HCEC 1CT (cell line): ENCODE results near the gene CADM4.
"Not testable (repeated sequence)": the region's sequence is repeated elsewhere in the genome, so short reads cannot be mapped to it uniquely, and the experiment has no call there.

Experiments
- DNase-seq: peaks from one replicate; pipeline ENCODE4 v3.0.0-alpha.2; 2017

CADM4 gene

DNA sequence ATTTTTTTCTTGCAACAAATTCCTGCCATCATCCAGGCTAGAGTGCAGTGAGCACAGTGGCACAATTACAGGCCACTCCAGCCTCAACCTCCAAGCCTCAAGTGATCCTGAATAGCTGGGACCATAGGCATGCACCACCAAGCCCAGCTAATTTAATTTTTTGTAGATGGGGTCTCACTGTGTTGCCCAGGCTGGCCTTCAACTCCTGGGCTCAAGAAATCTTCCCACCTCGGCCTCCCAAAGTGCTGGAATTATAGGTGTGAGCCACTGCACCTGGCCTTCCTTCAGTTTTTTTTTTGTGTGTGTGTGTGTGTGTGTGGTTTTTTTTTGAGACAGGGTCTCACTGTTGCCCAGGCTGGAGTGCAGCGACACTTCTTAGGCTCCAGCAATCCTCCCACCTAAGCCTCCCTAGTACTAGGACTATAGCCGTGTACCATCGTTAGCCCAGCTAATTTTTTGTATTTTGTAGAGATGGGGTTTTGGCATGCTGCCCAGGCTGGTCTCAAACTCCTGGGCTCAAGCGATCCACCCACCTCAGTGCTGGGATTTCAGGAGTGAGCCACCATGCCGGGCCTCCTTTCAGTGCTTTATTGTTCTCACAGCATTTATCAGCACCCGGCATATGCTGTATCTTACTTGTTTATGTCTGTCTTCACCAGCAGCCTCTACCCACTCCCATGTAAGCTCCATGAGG lies 33.6 kb downstream of the CADM4 start:
- no peak for DNase-seq

- DNase-seq = not testable (repeated sequence)
Observed at GRCh38 chr19:43600326-43600725, 39.3 kb downstream of the CADM4 start.

DNA sequence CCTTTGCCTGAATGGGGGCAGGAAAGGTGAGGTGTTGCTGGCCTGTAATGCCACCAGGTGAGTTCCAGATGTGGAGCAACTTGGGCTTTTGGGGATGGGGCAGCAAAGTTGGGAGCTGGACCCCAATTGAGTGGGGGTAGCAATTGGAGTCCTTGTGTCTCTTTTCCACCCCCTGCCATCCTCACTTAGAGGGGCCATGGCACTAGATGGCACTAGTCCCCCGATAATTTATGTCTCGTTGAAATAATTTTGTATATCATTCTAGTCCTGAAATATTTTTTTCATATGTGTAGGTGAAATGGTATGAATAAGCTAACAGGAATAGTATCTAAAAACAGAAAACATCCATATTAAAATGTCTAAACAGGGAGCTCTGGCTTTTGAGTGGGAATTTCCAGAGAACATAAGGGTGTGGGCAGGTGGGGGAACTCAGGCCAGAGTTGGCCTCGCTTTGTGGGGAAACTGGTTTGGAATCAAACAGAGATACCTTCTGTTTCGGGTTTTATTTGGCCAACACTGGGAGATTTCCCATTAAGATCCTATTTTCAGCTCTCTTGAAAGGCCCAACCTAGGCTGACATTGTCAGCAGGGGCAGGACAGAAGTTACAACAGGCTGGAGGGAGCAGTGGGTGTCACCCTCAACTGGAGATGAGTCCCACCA lies 39.9 kb downstream of the CADM4 start:
- DNase-seq = no peak

DNA sequence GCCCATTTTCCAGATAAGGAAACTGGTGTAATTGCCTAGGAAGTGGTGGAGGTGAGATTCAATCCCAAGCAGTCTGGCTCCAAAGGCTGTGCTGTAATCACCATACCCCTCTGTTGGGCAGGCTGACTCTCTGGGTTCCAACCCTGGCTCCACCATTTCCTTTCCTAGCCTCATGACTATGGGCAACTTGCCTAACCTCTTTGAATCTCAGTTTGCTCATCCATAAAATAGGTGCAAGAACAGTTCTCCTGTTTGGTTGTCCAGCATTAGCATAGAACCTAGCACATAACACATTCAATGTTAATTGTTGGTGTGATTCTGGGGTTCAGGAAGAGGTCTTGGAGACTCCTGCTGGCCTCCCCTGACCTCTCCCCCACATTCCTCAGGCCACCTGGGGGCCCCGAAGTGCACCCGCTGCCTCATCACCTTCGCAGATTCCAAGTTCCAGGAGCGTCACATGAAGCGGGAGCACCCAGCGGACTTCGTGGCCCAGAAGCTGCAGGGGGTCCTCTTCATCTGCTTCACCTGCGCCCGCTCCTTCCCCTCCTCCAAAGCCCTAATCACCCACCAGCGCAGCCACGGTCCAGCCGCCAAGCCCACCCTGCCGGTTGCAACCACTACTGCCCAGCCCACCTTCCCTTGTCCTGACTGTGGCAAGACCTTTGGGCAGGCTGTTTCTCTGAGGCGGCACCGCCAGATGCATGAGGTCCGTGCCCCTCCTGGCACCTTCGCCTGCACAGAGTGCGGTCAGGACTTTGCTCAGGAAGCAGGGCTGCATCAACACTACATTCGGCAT lies 41.0 kb downstream of the CADM4 start:
- no peak for DNase-seq

DNA sequence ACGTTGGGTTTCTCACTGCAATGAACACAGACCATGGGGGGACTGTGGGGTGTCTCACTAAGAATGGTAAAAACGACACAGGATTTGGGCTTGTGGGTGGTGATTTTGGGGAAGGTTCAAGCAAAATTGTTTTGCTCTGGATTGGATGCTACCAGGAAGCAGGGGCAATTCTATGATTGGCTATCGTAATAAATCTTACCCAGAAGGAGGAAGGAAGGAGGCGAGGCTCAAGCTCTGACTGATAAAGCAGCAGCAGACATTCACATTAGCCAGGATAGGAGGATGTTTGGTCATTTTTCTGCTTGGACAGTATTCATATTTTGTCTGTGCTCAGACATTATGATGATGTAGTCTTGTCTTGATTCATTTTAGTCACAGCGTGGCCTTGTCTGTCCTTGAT lies 41.8 kb downstream of the CADM4 start:
- DNase-seq = no peak

GRCh38 chr19:43596842-43597461 lies 42.7 kb downstream of the CADM4 start:
- no peak for DNase-seq

GRCh38 chr19:43595999-43596841 lies 43.4 kb downstream of the CADM4 start, which contains the start of the genes IRGQ and ZNF576:
IRGQ (minus strand) TSS chr19:43596134; CDS start chr19:43595338, 796 bp downstream.
ZNF576 (plus strand) TSS chr19:43596595; CDS start chr19:43597109, 514 bp downstream.
- peak; percentile 96 for DNase-seq

DNA sequence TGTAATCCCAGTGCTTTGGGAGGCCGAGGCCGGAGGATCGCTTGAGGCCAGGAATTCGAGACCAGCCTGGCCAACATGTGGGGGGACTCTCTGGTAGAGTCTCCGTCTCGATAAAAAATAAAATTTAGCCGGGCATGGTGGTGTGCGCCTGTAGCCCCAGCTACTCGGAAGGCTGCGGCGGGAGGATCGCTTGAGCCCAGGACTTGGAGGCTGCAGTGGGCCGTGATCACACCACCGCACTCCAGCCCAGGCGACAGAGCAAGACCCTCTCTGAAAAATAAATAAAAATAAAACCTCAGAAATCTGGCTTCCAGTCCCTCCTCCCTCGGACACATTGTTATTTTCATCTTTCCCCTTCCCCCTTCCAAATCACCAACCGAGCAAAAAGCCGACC lies 44.0 kb downstream of the CADM4 start:
- no peak for DNase-seq

GRCh38 chr19:43594710-43595604 lies 44.7 kb downstream of the CADM4 start:
- peak; percentile 40 for DNase-seq

DNA sequence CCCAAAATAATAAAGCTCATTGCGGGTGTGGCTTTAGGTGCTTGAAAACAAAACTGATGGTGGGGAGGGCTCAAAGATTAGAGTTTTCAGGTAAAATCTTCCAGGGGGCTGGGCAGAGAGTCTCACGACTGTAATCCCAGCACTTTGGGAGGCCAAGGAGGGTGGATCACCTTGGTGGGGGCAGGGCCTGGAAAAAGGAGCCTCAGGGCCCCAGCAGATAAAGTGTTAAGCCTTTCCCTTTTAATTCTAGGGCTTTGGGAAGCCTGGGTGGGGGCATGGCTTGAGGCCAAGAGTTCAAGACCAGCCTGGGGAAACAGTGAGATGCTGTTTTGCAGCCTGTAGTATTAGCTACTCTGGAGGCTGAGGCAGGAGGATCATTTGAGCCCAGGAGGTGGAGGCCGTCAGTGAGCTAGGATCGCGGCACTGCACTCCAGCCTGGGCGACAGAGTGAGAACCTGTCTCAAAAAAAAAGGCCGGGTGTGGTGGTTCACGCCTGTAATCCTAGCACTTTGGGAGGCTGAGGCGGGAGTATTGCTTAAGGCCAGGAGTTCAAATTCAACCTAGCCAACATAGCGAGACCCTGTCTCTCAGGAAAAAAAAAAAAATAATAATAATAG lies 45.5 kb downstream of the CADM4 start:
- no peak for DNase-seq

DNA sequence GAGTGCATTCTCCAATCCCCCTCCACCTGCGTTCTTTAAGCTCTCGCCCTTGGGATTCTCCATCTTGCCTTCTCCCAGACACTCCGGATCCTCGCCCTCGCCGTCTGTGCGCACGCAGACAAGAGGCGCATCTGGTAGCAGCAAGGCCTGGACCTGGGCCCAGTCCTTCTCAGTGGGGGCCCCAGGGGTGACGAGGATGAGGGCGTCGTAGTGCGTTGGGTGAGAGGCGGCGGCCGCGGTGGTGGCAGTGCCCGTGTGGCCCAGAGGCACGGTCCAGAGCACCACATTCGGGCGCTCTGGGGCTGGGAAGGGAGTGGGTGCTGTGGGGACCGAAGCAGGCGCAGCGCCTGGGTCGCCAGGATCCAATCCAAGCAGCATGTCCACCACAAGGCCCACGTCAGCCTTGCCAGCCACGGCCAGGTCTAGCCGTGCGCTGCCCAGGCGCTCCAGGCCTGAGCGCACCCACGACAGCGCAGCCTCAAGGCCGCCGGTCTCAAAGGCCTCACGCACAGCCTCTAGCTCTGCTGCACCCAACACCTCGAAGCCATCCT lies 46.8 kb downstream of the CADM4 start:
- no peak for DNase-seq

- no peak for DNase-seq
Observed at GRCh38 chr19:43591904-43592772, 47.5 kb downstream of the CADM4 start.

DNA sequence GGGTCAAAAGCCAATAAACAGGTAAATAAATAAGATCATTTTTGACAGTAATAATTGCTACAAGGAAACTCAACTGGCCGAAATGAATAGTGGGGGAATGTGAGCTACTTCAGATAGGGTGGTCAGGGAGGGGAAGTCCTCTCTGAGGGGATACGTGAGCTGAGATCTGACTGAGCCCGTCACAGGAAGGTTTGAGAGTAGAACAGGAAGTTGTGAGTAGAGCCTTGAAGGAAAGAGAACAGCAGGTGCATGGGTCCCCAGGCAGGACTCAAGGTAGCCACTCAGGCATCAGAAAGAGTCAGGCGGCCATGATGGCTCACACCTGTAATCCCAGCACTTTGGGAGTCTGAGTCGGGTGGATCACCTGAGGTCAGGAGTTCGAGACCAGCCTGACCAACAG lies 50.0 kb downstream of the CADM4 start:
- DNase-seq = no peak

DNA sequence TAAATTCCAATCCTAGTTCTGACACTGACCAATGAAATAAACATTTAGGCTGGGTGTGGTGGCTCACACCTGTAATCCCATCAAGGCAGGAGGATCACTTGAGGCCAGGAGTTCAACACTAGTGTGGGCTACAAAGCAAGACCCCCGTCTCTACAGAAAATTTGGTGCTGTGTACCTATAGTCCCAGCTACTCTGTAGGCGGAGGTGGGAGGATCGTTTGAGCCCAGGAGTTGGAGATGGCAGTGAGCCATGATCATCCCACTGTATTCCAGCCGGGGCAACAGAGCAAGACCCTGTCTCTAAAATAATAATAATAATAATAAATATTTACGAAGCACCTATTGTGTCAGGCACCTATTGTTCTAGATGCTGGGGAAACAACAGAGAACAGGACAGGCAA lies 50.4 kb downstream of the CADM4 start:
- no peak for DNase-seq

- not testable (repeated sequence) for DNase-seq
Observed at GRCh38 chr19:43587029-43587428, 52.6 kb downstream of the CADM4 start.

GRCh38 chr19:43586346-43586745 lies 53.3 kb downstream of the CADM4 start:
- no peak for DNase-seq

GRCh38 chr19:43584484-43584883 lies 55.2 kb downstream of the CADM4 start:
- DNase-seq = no peak

GRCh38 chr19:43582495-43582894 lies 57.2 kb downstream of the CADM4 start:
- DNase-seq = no peak

DNA sequence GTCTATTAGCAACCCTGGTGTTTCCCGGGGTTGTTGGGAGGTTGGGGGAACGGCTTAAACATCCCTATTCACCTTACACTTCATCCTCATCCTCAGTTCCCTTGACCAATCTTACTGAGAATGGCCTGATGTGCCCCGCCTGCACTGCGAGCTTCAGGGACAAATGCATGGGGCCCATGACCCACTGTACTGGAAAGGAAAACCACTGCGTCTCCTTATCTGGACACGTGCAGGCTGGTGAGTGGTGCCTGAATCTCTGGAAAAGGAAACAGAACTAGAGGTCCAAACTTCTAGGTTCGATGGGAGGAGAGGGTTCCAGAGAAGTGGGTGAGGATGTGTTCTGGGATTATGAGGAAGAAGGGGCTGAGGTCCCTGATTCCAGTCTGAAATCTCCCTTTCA lies 58.2 kb downstream of the CADM4 start:
- no peak for DNase-seq
